HG03064 (cell line): ENCODE results near the gene C1QTNF1.
"Not testable (repeated sequence)": the region's sequence is repeated elsewhere in the genome, so short reads cannot be mapped to it uniquely, and the experiment has no call there.

ENCODE experiments used
- ATAC-seq: cut with Tn5 transposase; IDR thresholded peaks from one replicate; pipeline ENCODE4 v1.9.1; 2021; ENCODE audit warnings: low read depth; ENCODE audit not compliant: unreplicated experiment

Gene C1QTNF1

GRCh38 chr17:79022507-79022991 lies 1.4 kb upstream of the C1QTNF1 start:
- ATAC-seq: no peak

GRCh38 chr17:79023180-79023705 lies 726 bp upstream of the C1QTNF1 start:
- no peak for ATAC-seq

DNA sequence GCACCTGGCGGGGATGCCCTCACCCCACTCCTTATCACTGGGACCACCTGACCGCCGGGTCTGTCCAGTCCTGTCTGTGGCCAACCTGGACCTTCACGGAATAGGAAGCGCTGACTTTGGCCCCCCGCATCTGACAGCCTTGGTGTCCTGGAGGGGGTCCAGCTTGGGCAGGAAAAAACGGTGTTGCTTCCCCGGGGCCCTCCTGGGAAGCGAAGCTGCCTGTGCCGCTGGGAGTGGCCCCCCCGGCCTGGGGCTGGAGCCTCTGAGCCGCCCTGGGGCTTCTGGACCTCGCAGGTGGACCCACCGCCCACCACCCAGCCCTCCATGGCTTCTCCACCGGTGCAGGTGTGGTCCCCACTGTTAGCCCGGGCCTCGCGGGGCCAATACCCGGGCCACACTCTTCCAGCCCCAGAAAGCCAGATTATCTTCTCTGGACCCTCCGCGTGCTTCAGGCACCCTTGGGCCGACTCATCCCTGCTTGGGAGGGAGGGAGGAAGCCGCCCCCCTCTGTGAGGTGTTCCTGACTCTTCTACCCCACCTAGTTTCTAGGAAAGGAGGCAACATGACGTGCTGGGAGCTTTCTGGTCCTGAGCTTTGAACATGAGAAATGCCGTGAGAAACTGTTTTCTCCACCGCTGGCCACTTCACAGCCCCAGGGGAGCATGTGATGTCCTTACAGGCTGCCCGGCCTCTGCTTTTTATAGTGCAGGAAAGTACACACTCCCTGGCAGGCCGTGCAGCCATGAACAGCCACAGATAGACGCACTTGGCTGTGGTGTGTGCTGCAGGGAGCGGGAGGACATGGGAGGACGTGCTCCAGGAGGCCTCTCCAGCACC lies 1.1 kb downstream of the C1QTNF1 start:
- ATAC-seq: no peak

GRCh38 chr17:79026376-79027273 lies 2.7 kb downstream of the C1QTNF1 start:
- ATAC-seq: no peak

DNA sequence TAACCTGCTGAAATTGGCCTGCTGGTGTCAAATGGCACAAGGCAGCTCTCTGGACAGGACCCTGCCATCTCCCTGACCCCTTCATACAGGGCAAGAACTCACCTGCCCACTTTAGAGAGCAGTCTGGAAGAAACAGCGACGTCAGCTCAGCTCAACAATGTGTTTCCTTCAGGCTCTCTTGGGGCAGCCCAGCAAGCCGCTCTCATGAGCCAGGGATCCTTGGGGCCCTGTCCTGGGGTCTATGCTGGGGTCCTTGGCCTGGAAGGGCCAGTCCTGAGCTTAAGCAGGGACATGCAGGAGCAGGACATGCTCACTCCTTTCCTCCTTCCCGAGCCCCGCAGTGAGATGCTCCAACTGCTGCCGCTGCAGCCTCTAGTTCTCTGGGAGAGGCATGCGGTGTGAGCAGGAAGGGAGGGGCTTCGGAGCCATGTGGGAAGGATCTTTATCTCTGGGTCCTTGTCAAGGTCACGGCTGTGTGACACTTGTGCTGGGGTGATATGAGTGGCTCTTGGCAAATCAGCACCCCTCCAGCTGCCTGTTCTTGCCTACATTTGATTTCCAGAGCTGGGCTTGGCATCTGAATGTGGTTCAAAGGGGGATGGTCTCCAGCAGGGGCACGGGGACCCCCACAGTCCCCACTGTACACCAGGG lies 3.4 kb downstream of the C1QTNF1 start:
- no peak for ATAC-seq

GRCh38 chr17:79027925-79028491 lies 4.0 kb downstream of the C1QTNF1 start:
- ATAC-seq: no peak

- ATAC-seq: no peak
These were observed 4.7 kb downstream of the C1QTNF1 start for GRCh38 chr17:79028496-79029326.

DNA sequence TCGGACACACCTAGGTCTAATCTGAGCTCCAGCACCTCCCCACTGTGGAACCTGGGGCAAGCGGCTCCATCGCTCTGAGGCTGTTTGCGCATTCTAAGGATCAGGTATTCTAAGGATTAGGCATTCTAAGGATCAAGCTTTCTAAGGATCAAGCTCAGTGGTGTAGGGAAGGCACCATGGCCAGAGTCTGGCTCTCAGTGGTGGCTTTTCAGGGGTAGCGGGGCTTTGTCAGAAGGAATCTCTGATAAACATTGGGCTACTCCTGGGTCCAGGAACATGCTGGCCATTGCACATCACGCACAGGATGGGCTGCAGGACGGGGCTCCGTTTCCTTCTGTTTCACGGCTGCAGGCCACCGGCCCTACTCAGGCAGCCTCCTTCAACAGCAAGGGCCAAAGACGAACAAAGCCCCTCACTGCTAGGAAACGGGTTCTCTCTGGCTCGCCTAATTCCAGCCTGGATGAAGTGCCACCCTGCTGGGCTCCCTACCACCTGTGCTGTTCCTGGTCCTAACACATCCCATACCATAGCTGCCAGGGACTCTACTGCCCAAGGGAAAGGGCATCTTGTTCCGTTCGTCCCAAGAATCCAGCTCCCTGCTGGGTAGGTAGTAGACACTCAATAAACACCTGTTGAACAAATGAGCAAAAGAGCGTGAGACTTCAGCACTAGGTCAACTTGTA lies 5.5 kb downstream of the C1QTNF1 start:
- no peak for ATAC-seq

DNA sequence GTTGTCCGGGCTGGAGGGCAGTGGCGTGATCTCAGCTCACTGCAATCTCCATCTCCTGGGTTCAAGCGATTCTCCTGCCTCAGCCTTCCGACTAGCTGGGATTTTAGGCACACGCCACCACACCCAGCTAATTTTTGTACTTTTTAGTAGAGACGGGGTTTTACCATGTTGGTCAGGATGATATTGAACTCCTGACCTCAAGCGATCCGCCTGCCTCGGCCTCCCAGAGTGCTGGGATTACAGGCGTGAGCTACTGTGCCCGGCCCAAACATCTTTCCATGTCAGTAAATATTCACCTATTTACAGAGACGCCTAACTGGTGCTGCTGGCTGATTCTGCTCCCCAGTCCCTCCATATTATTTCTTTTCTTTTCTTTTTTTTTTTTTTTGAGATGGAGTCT lies 6.7 kb downstream of the C1QTNF1 start:
- ATAC-seq: not testable (repeated sequence)

- ATAC-seq: no peak
These were observed 8.3 kb downstream of the C1QTNF1 start for GRCh38 chr17:79031996-79032875.

DNA sequence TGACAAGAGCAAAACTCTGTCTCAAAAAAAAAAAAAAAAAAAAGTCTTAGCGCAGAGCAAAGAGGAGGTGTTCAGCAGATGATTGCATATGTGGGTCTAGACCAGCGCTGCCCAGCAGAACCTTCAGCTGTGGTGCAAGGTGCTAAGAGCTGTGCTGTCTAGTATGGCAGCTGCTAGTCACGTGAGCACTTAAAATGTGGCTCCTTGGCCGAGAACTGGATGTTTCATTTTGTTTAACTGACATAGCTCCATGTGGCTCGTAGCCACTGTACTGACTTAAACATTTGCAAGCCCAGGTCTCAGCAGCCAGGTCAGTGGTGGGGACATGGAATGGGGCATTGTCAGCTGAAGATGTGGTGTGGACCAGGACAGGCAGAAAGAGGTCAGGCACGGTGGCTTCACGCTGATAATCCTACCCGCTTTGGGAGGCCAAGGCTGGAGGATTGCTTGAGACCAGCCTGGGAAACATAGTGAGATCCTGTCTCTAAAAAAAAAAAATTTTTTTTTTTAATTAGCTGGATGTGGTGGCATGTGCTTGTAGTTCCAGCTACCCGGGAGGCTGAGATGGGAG lies 9.2 kb downstream of the C1QTNF1 start:
- no peak for ATAC-seq

- ATAC-seq: no peak
These were observed 10.0 kb downstream of the C1QTNF1 start for GRCh38 chr17:79033741-79034501.

DNA sequence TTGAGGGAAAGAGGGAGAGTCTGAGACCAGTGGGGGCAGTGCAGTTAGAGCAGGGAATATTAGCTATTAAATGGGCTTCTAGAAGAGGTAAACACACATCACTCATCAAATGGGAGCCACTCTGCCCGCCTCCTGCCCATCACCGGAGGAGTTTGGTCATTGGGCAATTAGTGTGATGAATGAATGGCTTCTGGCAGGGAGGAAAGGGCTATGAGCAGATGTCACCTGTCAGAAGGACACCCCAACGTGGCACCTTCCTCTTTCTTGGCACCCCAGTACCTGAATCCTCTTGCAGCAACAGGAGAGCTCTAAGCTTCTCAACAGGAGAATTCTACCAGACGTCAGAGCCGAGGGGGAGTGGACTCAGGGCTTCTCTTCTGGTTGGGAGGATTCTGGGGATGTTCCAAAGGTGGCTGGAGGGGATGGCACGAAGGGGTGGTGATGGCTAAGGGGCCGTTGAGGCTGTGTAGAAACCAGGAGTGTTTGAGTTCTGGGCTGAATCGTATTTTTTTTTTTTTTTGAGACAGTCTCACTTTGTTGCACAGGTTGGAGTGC lies 11.0 kb downstream of the C1QTNF1 start:
- no peak for ATAC-seq

DNA sequence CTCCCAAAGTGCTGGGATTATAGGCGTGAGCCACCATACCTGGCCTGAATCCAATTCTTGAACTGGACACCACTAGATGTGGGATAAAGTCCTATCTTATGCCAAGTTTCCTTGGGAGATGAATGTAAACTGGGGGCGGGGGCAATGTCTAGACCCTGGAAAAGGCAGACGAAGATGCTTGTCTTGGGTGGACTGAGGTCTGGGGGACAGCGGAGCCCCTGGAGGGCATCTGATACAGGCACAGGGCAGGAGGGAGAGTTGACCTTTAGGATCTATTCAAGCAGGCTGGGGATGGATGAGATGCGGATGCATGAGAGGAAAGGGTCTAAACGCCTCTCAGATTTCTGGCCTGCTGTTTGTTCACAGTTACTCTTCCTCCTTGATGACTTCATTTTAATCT lies 11.7 kb downstream of the C1QTNF1 start:
- no peak for ATAC-seq

GRCh38 chr17:79036181-79036580 lies 12.2 kb downstream of the C1QTNF1 start:
- no peak for ATAC-seq

DNA sequence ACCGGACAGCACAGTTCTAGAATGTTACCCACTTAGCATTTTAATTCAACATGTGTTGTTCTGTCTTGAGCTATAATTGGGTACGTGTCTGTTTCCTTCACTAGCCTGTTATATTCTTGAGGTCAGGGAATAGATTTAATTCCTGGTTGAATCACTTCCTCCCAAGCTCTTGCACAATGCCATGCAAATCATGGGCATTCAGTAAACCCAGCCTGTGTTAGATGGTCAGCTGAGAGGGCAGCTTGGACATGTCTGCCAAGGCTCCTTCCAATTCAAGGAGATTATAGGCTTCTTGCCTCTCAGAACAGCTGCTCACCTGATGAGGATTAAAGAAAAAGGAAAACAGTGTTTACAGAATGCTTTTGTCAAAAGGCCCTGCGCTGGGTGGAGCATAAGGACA lies 12.6 kb downstream of the C1QTNF1 start:
- no peak for ATAC-seq
